GM23248 (cell line): Measurements from ENCODE around the gene ADAMTS15. TPM values are rescaled to one million over a fixed set of nuclear protein-coding genes. Genes with fewer than 3 reads are reported as not detected.
A peak's percentile ranks its signal among the peaks of the same experiment; 100 is the strongest.

ENCODE experiments used
- DNase-seq: peaks from one replicate; pipeline ENCODE4 v3.0.0-alpha.2; 2015
- H2AFZ ChIP-seq: fragments of 200-600 bp; sonication (generic); 2 replicates; pipeline ENCODE4 v1.6.1; 2016; ENCODE audit warnings: antibody characterized with exemption
- H3F3A ChIP-seq: fragments of 200-600 bp; sonication (generic); 2 replicates; pipeline ENCODE4 v1.6.1; 2016; ENCODE audit warnings: mild to moderate bottlenecking, antibody characterized with exemption, mixed run types; ENCODE audit not compliant: insufficient read depth
- H3K27ac ChIP-seq: fragments of 200-600 bp; sonication (generic); 2 replicates; pipeline ENCODE4 v1.5.1; 2016; ENCODE audit warnings: mild to moderate bottlenecking
- H3K27me3 ChIP-seq: fragments of 200-600 bp; sonication (generic); replicated peaks from 2 replicates; pipeline ENCODE4 v1.6.1; 2016; ENCODE audit warnings: mild to moderate bottlenecking; ENCODE audit not compliant: insufficient read depth
- H3K36me3 ChIP-seq: fragments of 200-600 bp; sonication (generic); 2 replicates; pipeline ENCODE4 v1.6.1; 2016; ENCODE audit warnings: low read depth, mild to moderate bottlenecking
- H3K4me1 ChIP-seq: fragments of 200-600 bp; sonication (generic); 2 replicates; pipeline ENCODE4 v1.6.1; 2016; ENCODE audit warnings: mild to moderate bottlenecking; ENCODE audit not compliant: insufficient read depth
- H3K4me2 ChIP-seq: fragments of 200-600 bp; sonication (generic); one replicate; pipeline ENCODE4 v1.6.1; 2016; ENCODE audit warnings: mild to moderate bottlenecking; ENCODE audit not compliant: unreplicated experiment
- H3K4me3 ChIP-seq: fragments of 200-600 bp; sonication (generic); 2 replicates; pipeline ENCODE4 v1.5.1; 2016; ENCODE audit warnings: mild to moderate bottlenecking
- H3K79me2 ChIP-seq: fragments of 200-600 bp; sonication (generic); 2 replicates; pipeline ENCODE4 v1.6.1; 2016; ENCODE audit warnings: mild to moderate bottlenecking; ENCODE audit not compliant: insufficient read depth
- H3K9ac ChIP-seq: fragments of 200-600 bp; sonication (generic); 2 replicates; pipeline ENCODE4 v1.6.1; 2016; ENCODE audit warnings: mild to moderate bottlenecking
- H3K9me2 ChIP-seq: fragments of 200-600 bp; sonication (generic); 2 replicates; pipeline ENCODE4 v1.6.1; 2016; ENCODE audit warnings: mixed run types, mild to moderate bottlenecking, moderate library complexity; ENCODE audit not compliant: insufficient read depth
- H3K9me3 ChIP-seq: fragments of 200-600 bp; sonication (generic); one replicate; pipeline ENCODE4 v1.6.1; 2017; ENCODE audit warnings: low read depth
- H4K20me1 ChIP-seq: fragments of 200-600 bp; sonication (generic); 2 replicates; pipeline ENCODE4 v1.6.0; 2016; ENCODE audit not compliant: insufficient read depth
- EZH2 ChIP-seq: fragments of 200-600 bp; sonication (generic); IDR thresholded peaks from 2 replicates; pipeline ENCODE4 v1.6.1; 2018; ENCODE audit warnings: antibody characterized with exemption, mild to moderate bottlenecking; ENCODE audit not compliant: insufficient read depth, poor library complexity, severe bottlenecking
- EZH2phosphoT487 ChIP-seq: fragments of 200-600 bp; sonication (generic); IDR thresholded peaks from 2 replicates; pipeline ENCODE4 v1.6.1; 2018; ENCODE audit warnings: antibody characterized with exemption, moderate library complexity, mild to moderate bottlenecking, low read depth; ENCODE audit not compliant: insufficient read depth
- WGBS, 2 experiments: methylation state at CpG; one replicate each; pipeline ENCODE4 v1.1.6; 2015 to 2017; ENCODE audit warnings: low lambda C conversion rate in 2 of 2, low coverage in 1 of 2; ENCODE audit errors: missing lambda C conversion rate in 2 of 2; 5-methylcytosine and 5-hydroxymethylcytosine counted together
- in situ Hi-C: fragments of 300-500 bp; cut with MboI; formaldehyde crosslinking; loops from 2 replicates; pipeline ENCODE4 v1.15.0; 2020
- polyA plus RNA-seq: library from polyadenylated mRNA; unstranded; fragments of >200 nt; fragmentation: Nextera tagmentation; extraction: Ambion mirVana; gene quantifications from 2 replicates; pipeline ENCODE4 v1.2.1, GENCODE V29; 2016
- total RNA-seq: library from RNA; depleted of rRNA; stranded (reverse); fragments of >200 nt; shearing (Covaris generic); gene quantifications from 2 replicates; pipeline ENCODE4 v1.2.3, GENCODE V29; 2014

ADAMTS15 gene
- total and polyA plus RNA-seq, 2 experiments from 2014 or later = 0.09 to 0.97 TPM

DNA sequence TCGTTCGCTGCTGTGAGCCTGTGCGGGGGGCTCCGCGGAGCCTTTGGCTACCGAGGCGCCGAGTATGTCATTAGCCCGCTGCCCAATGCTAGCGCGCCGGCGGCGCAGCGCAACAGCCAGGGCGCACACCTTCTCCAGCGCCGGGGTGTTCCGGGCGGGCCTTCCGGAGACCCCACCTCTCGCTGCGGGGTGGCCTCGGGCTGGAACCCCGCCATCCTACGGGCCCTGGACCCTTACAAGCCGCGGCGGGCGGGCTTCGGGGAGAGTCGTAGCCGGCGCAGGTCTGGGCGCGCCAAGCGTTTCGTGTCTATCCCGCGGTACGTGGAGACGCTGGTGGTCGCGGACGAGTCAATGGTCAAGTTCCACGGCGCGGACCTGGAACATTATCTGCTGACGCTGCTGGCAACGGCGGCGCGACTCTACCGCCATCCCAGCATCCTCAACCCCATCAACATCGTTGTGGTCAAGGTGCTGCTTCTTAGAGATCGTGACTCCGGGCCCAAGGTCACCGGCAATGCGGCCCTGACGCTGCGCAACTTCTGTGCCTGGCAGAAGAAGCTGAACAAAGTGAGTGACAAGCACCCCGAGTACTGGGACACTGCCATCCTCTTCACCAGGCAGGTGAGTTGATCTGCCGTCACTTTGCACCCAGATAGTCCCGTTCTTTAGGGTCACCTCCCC, 1.0 kb downstream of the ADAMTS15 start:
- TF ChIP-seq EZH2phosphoT487 (no peak), EZH2 (no peak)
- 17 to 20% methylated on average over 49 to 52 of the region's 64 CpGs for WGBS, 2 experiments
- no peaks in the 10 kb centered on the region for H3K9me3 ChIP-seq
- H2AFZ ChIP-seq = peak overlapping the region; percentile 88
- no peaks in the 10 kb centered on the region for H3K79me2 ChIP-seq
- H3K27me3 ChIP-seq = no peaks in the 10 kb centered on the region
- H4K20me1 ChIP-seq = no peaks in the 10 kb centered on the region
- peaks cover 6% of the 10 kb centered on the region; the same call in 1 of the 2 replicates for H3K4me1 ChIP-seq
- H3K4me3 ChIP-seq = peak overlapping the region; percentile 82
- H3K36me3 ChIP-seq = no peaks in the 10 kb centered on the region
- no peak overlapping the region for H3K27ac ChIP-seq
- H3K4me2 ChIP-seq = peak overlapping the region; percentile 89
- H3K9me2 ChIP-seq = no peaks in the 10 kb centered on the region
- H3F3A ChIP-seq = peaks cover 3% of the 10 kb centered on the region
- peak; percentile 30 for DNase-seq
- peak overlapping the region; percentile 31; the same call in 1 of the 2 replicates for H3K9ac ChIP-seq
- in situ Hi-C loops = loop anchor here (10.0 kb wide), 1 partner anchor 385 kb away; no protein-coding TSS in a partner anchor

GRCh38 chr11:130449996-130450769, 1.7 kb downstream of the ADAMTS15 start:
- Histone ChIP-seq H2AFZ (no peak overlapping the region), H3K27ac (no peak overlapping the region), H4K20me1 (no peaks in the 10 kb centered on the region), H3K4me3 (no peak overlapping the region), H3K9me3 (no peaks in the 10 kb centered on the region), H3K4me1 (peaks cover 6% of the 10 kb centered on the region; the same call in 1 of the 2 replicates), H3K4me2 (no peak overlapping the region), H3K27me3 (no peaks in the 10 kb centered on the region), H3K36me3 (no peaks in the 10 kb centered on the region), H3K79me2 (no peaks in the 10 kb centered on the region), H3F3A (no peaks in the 10 kb centered on the region), H3K9me2 (no peaks in the 10 kb centered on the region), H3K9ac (no peak overlapping the region)
- in situ Hi-C loops = loop anchor here (10.0 kb wide), 1 partner anchor 385 kb away; no protein-coding TSS in a partner anchor
- WGBS, 2 experiments = 92 to 94% methylated on average over 34 of the region's 34 CpGs
- TF ChIP-seq EZH2phosphoT487 (no peak), EZH2 (no peak)
- DNase-seq = no peak

GRCh38 chr11:130451231-130452019, 3.0 kb downstream of the ADAMTS15 start:
- Histone ChIP-seq H3K4me1 (peaks cover 6% of the 10 kb centered on the region; the same call in 1 of the 2 replicates), H3K9me2 (no peaks in the 10 kb centered on the region), H2AFZ (no peak overlapping the region), H4K20me1 (no peaks in the 10 kb centered on the region), H3K27ac (no peak overlapping the region), H3K9ac (no peak overlapping the region), H3K4me3 (no peak overlapping the region), H3K36me3 (no peaks in the 10 kb centered on the region), H3K9me3 (no peaks in the 10 kb centered on the region), H3K27me3 (no peaks in the 10 kb centered on the region), H3F3A (no peaks in the 10 kb centered on the region), H3K4me2 (no peak overlapping the region), H3K79me2 (no peaks in the 10 kb centered on the region)
- peak; percentile 59 for DNase-seq
- 81 to 82% methylated on average over 6 of the region's 6 CpGs for WGBS, 2 experiments
- in situ Hi-C loops = no loop called here
- no peak for TF ChIP-seq EZH2phosphoT487
- TF ChIP-seq EZH2 = no peak

DNA sequence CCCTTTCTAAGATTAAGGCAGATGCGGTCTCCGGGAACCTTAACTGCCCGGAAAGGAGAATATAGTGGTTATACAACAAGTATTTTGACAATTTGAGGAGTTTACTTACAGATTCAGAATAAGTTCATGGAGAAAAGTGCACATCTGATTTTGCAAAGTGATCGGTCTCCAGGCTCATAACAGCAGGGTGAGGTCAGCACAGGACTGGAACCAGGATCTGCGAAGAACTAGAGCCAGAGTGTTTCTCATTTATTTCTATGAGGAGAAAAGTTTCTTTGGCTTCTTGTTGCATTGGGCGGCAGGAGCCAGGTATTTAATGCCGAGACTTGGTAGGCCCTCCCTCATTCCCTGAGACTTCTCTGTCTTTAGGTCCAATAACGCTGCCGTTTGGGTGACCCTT, 3.7 kb downstream of the ADAMTS15 start:
- no peak for DNase-seq
- TF ChIP-seq EZH2 (no peak), EZH2phosphoT487 (no peak)
- no peak overlapping the region for H3K4me2 ChIP-seq
- no peaks in the 10 kb centered on the region for H3F3A ChIP-seq
- no peaks in the 10 kb centered on the region for H4K20me1 ChIP-seq
- H3K27me3 ChIP-seq = no peaks in the 10 kb centered on the region
- no peaks in the 10 kb centered on the region for H3K36me3 ChIP-seq
- H3K4me1 ChIP-seq = peaks cover 6% of the 10 kb centered on the region; the same call in 1 of the 2 replicates
- H3K9me2 ChIP-seq = no peaks in the 10 kb centered on the region
- 71% methylated on average over 9 of the region's 9 CpGs for WGBS, 2 experiments
- H2AFZ ChIP-seq = no peak overlapping the region
- H3K4me3 ChIP-seq = no peak overlapping the region
- no peaks in the 10 kb centered on the region for H3K79me2 ChIP-seq
- no peaks in the 10 kb centered on the region for H3K9me3 ChIP-seq
- in situ Hi-C loops = no loop called here
- H3K27ac ChIP-seq = no peak overlapping the region
- H3K9ac ChIP-seq = no peak overlapping the region
